HG02973 (cell line): ENCODE data around the gene DYNLRB2.

Experiments
- ATAC-seq: cut with Tn5 transposase; IDR thresholded peaks from one replicate; pipeline ENCODE4 v1.9.1; 2021; ENCODE audit warnings: moderate library complexity; ENCODE audit not compliant: unreplicated experiment

Gene DYNLRB2

GRCh38 chr16:80594756-80595155, 54.0 kb downstream of the DYNLRB2 start:
- ATAC-seq: no peak

GRCh38 chr16:80596507-80597207, 55.9 kb downstream of the DYNLRB2 start:
- no peak for ATAC-seq

GRCh38 chr16:80599466-80599865, 58.7 kb downstream of the DYNLRB2 start:
- ATAC-seq: no peak
